Astrocyte (in vitro differentiated cells and primary cell): Measurements from ENCODE around the gene PDGFA. TPM values are rescaled to one million over a fixed set of nuclear protein-coding genes. Genes with fewer than 3 reads are reported as not detected.

Experiments
- DNase-seq: peaks from one replicate; pipeline ENCODE4 v3.0.0-alpha.2; 2010; ENCODE audit warnings: low read depth
- FAIRE-seq: peaks from 2 replicates; lab custom pipeline; 2011; peaks lifted over from hg19 to GRCh38; lab: Jason Lieb, UNC
- H2AFZ ChIP-seq: 2 replicates; pipeline ENCODE4 v1.6.0; 2012; ENCODE audit warnings: low read depth, low read length, inconsistent platforms
- H3K27ac ChIP-seq: 2 replicates; pipeline ENCODE4 v1.5.1; 2011; ENCODE audit warnings: low read depth, low read length, inconsistent platforms
- H3K27me3 ChIP-seq: 2 replicates; pipeline ENCODE4 v1.6.0; 2011; ENCODE audit warnings: low read length, inconsistent platforms; ENCODE audit not compliant: insufficient read depth
- H3K36me3 ChIP-seq: 2 replicates; pipeline ENCODE4 v1.5.1; 2011; ENCODE audit warnings: low read length, inconsistent platforms; ENCODE audit not compliant: insufficient read depth
- H3K4me1 ChIP-seq: 2 replicates; pipeline ENCODE4 v1.5.1; 2011; ENCODE audit warnings: low read length, inconsistent platforms; ENCODE audit not compliant: insufficient read depth
- H3K4me2 ChIP-seq: 2 replicates; pipeline ENCODE4 v1.6.0; 2012; ENCODE audit warnings: low read length, inconsistent platforms
- H3K4me3 ChIP-seq: 2 replicates; pipeline ENCODE4 v1.5.1; 2011; ENCODE audit warnings: low read depth, mild to moderate bottlenecking, low read length, inconsistent platforms; ENCODE audit not compliant: insufficient read depth
- H3K79me2 ChIP-seq: 2 replicates; pipeline ENCODE4 v1.6.0; 2012; ENCODE audit warnings: mild to moderate bottlenecking, low read length, inconsistent platforms; ENCODE audit not compliant: insufficient read depth
- H3K9ac ChIP-seq: 2 replicates; pipeline ENCODE4 v1.6.0; 2012; ENCODE audit warnings: mild to moderate bottlenecking, low read length, inconsistent platforms
- H3K9me3 ChIP-seq: 2 replicates; pipeline ENCODE4 v1.5.1; 2012; ENCODE audit warnings: low read depth, mild to moderate bottlenecking, low read length, inconsistent platforms; ENCODE audit not compliant: insufficient read depth
- H4K20me1 ChIP-seq: 2 replicates; pipeline ENCODE4 v1.6.0; 2012; ENCODE audit warnings: low read length, inconsistent platforms; ENCODE audit not compliant: insufficient read depth
- H3K27ac Mint-ChIP-seq: one replicate; pipeline ENCODE4 v1.8.0; 2021; ENCODE audit warnings: mild to moderate bottlenecking, mixed read lengths; ENCODE audit not compliant: unreplicated experiment
- H3K27me3 Mint-ChIP-seq: one replicate; pipeline ENCODE4 v1.8.0; 2021; ENCODE audit warnings: low read depth, mixed read lengths; ENCODE audit not compliant: unreplicated experiment
- H3K36me3 Mint-ChIP-seq: one replicate; pipeline ENCODE4 v1.8.0; 2021; ENCODE audit warnings: low read depth, mixed read lengths; ENCODE audit not compliant: unreplicated experiment
- H3K4me1 Mint-ChIP-seq: one replicate; pipeline ENCODE4 v1.8.0; 2021; ENCODE audit warnings: low read depth, mixed read lengths; ENCODE audit not compliant: unreplicated experiment
- H3K4me3 Mint-ChIP-seq: one replicate; pipeline ENCODE4 v1.8.0; 2021; ENCODE audit warnings: mild to moderate bottlenecking, moderate library complexity, mixed read lengths; ENCODE audit not compliant: unreplicated experiment
- H3K9me3 Mint-ChIP-seq: one replicate; pipeline ENCODE4 v1.8.0; 2021; ENCODE audit warnings: mild to moderate bottlenecking, mixed read lengths; ENCODE audit not compliant: unreplicated experiment
- EZH2 ChIP-seq: IDR thresholded peaks from 2 replicates; pipeline ENCODE4 v1.6.1; 2012; ENCODE audit warnings: mild to moderate bottlenecking, low read length, inconsistent platforms; ENCODE audit not compliant: insufficient read depth
- total RNA-seq: library from RNA; stranded (reverse); gene quantifications from 2 replicates; pipeline ENCODE4 v1.2.1, GENCODE V29; 2021
- TF ChIP-seq, protein P1 (sequence below): IDR thresholded peaks from 2 replicates; pipeline ENCODE4 v1.5.1; 2011; ENCODE audit warnings: low read depth, mild to moderate bottlenecking, inconsistent platforms, low read length, moderate library complexity; ENCODE audit not compliant: insufficient read depth

Gene PDGFA
- total RNA-seq, 1 donor from 2014 or later = 47.1 TPM

DNA sequence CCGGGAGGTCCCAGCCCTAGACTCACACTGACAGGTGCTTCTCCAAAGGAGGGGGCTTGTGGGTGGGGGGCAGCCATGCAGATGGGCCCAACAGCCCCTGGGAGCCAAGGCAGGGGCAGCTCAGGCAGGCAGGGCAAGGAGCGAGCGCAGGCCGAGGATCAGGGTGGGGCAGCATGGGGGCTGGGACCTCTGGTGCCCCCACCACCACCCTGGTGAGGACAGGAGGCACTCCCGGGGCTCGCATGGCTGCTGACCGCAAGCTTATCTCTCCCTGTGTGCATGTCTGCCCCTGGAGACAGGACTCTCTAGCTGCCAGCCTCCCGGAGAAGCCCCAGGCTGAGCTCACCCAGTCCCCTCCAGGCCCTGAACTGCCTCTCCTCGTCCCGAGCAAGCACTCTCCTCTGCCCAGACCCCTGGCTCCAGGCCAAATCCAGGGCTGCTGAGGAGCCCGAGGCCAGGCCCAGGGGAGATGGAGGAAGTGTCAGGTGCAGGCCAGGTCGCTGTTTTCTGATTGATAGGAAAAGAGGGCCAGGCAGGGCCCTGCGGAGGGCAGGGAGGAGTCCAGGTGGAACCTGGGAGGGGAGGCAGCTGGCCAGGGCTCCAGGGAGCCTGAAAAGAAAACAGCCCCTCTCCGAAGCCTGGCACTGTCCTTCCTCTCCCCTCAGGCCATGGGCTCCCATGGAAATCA is 39.0 kb downstream of the PDGFA start:
- H3K4me1 Mint-ChIP-seq = peaks cover 8% of the 10 kb centered on the region
- DNase-seq = no peak
- TF ChIP-seq EZH2 = no peak
- TF ChIP-seq, protein P1, sequence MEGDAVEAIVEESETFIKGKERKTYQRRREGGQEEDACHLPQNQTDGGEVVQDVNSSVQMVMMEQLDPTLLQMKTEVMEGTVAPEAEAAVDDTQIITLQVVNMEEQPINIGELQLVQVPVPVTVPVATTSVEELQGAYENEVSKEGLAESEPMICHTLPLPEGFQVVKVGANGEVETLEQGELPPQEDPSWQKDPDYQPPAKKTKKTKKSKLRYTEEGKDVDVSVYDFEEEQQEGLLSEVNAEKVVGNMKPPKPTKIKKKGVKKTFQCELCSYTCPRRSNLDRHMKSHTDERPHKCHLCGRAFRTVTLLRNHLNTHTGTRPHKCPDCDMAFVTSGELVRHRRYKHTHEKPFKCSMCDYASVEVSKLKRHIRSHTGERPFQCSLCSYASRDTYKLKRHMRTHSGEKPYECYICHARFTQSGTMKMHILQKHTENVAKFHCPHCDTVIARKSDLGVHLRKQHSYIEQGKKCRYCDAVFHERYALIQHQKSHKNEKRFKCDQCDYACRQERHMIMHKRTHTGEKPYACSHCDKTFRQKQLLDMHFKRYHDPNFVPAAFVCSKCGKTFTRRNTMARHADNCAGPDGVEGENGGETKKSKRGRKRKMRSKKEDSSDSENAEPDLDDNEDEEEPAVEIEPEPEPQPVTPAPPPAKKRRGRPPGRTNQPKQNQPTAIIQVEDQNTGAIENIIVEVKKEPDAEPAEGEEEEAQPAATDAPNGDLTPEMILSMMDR = no peak

GRCh38 chr7:479948-480499 is 39.6 kb downstream of the PDGFA start:
- peaks cover 23% of the 10 kb centered on the region for H3K27me3 ChIP-seq
- Mint-ChIP-seq H3K27ac (no peak overlapping the region), H3K27me3 (peaks cover 18% of the 10 kb centered on the region), H3K9me3 (no peaks in the 10 kb centered on the region), H3K4me1 (peaks cover 6% of the 10 kb centered on the region), H3K4me3 (no peak overlapping the region), H3K36me3 (no peaks in the 10 kb centered on the region)
- peaks cover 3% of the 10 kb centered on the region for H3K4me1 ChIP-seq
- H3K9ac ChIP-seq = no peak overlapping the region
- no peak overlapping the region for H3K4me2 ChIP-seq
- no peak for DNase-seq
- no peak overlapping the region for H3K4me3 ChIP-seq
- FAIRE-seq = no peak
- peaks cover 6% of the 10 kb centered on the region for H3K9me3 ChIP-seq
- H2AFZ ChIP-seq = no peak overlapping the region
- H3K27ac ChIP-seq = no peak overlapping the region
- no peaks in the 10 kb centered on the region for H4K20me1 ChIP-seq
- no peaks in the 10 kb centered on the region for H3K79me2 ChIP-seq
- TF ChIP-seq, protein P1 = no peak
- no peak for TF ChIP-seq EZH2
- no peaks in the 10 kb centered on the region for H3K36me3 ChIP-seq

More for the DNA sequence above, 39.0 kb downstream of the PDGFA start:
- no peaks in the 10 kb centered on the region for H4K20me1 ChIP-seq
- Mint-ChIP-seq H3K27me3 (peaks cover 18% of the 10 kb centered on the region), H3K4me3 (no peak overlapping the region), H3K9me3 (no peaks in the 10 kb centered on the region), H3K27ac (no peak overlapping the region), H3K36me3 (no peaks in the 10 kb centered on the region)
- peaks cover 23% of the 10 kb centered on the region for H3K27me3 ChIP-seq
- H3K4me1 ChIP-seq = peaks cover 3% of the 10 kb centered on the region
- H3K4me2 ChIP-seq = no peak overlapping the region
- no peaks in the 10 kb centered on the region for H3K36me3 ChIP-seq
- no peak overlapping the region for H3K9ac ChIP-seq
- H3K27ac ChIP-seq = no peak overlapping the region
- H3K4me3 ChIP-seq = no peak overlapping the region
- no peak for FAIRE-seq
- peaks cover 6% of the 10 kb centered on the region for H3K9me3 ChIP-seq
- no peaks in the 10 kb centered on the region for H3K79me2 ChIP-seq
- no peak overlapping the region for H2AFZ ChIP-seq
